ENCODE measurements around the gene HSD11B1.

The HSD11B1 gene

DNA sequence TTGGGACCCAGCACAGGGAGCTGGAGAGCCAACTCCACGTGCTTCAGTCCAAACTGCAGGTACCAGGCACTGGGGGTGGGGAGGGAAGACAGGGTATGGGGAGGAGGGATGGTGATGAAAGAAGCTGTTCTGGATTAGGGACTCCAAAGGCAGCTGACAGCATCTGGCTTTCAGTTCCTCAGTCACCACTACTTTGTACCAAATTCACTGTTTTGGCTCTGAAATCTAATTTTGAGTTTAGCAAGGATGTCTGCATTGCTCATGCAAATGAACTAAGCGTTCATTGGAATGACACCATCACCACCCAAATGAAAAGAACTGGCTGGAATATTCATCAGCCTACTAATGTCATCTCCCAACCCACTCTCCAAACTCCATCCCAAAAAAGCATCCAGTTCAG lies 71.0 kb downstream of the HSD11B1 start:
- peak; percentile 67 for FAIRE-seq

GRCh38 chr1:209777587-209777986 lies 72.9 kb downstream of the HSD11B1 start:
- FAIRE-seq (no peak), DNase-seq (ENCODE audit: extremely low spot score, insufficient read length, low read depth) (no peak)

More for the DNA sequence above, 71.0 kb downstream of the HSD11B1 start:
- DNase-seq (ENCODE audit: extremely low spot score, insufficient read length, low read depth), result no peak

DNA sequence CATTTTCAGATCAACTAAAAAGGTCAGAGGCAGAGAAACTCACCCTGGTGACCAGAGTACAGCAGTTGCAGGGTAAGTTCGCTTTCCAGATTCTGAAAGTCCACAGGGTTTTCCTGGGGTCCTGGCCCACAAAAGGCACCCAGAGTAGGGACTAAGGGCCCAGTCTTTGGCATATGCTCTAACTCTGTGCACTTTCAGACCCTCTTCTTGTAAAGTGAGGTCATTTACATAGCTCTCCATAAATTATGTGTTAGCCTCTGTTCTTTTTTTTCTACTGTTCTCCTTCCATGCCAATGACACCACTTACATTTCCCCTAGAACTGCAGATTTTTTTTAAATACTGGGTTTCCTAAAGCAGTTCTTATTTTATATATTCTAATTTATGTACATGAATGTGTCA lies 73.5 kb downstream of the HSD11B1 start:
- DNase-seq (ENCODE audit: extremely low spot score, insufficient read length, low read depth) (no peak), FAIRE-seq (no peak)

DNA sequence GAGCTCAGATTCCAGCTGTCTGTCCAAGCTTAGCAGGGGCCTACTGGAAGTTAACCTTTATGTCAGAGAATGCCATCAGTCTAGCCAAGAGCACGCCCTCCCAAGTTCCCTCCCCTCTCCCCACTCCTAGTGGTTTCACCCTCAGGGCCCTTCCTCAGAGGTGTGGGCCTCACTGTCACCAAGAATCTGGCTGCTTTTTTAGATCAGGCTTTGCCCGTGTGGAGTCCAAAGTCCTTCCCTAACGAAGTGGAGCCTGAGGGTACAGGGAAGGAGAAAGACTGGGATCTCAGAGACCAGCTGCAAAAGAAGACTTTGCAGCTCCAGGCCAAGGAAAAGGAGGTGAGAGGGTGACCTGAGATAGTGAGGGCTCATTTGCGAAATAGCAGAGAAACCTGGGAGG lies 75.6 kb downstream of the HSD11B1 start:
- FAIRE-seq (no peak), DNase-seq (ENCODE audit: extremely low spot score, insufficient read length, low read depth) (no peak)

DNA sequence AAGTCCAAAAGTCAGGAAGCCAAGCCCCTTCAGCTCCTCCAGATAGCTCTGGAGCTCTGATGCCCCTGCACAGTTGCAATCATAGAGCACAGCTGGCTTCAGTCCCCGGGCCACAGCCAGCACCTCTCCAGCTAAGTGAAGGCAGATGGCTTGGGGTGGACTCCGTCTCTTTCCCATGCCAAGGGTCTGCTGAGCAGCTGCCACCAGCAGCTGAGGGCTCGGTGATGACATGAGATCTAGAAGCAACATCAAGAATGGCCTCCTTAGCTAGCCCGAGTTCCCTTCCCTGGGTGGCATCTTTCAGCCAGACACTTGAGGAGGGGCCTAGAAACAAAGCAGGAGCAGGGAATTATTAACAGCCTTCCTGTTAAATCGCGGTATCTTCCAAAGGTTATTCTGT lies 78.7 kb downstream of the HSD11B1 start:
- no peak for FAIRE-seq
- no peak for DNase-seq (ENCODE audit: extremely low spot score, insufficient read length, low read depth)

All from GM18507 (cell line).